ENCODE measurements around the gene C16orf46.

DNA sequence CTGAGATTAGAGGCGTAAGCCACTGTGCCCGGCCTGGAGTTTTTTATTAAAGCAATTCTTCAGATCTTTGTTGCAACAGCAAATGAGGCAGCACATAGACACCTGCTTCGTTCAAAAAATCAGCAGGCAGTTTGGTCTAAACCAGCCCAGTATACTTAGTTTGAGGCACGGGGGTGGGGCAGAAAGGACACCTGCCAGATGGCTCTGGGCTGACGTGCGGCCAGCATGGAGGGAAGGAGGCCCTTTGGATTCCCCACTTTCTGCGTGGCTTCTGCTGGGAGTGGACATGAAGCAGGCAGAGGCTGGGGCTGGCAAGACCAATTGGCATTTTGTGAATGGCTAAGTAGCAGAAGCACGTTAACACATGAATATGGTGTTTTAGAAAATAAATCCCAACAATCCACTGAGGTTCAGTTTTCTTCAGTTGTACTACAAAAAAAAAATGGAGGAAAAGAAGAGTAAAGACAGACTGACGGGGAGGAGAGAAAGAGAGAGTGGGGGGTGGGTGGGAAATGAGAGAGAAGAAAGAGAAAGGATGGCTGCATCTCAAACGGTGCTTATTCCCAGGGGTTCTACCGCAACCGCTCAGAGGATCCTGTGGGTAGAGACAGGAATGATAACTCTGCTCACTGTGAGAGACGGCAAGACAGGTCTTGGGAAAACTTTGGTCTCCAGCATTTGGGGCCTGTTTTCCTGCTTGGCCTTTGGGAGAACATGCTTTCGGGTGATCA lies 16.3 kb downstream of the C16orf46 start:
- TF ChIP-seq ZFX (IDR thresholded peaks at IDR 0.05; ENCODE audit: borderline replicate concordance) (no peak), CTCF (IDR thresholded peaks at IDR 0.05) (no peak)
